Trophoblast cell (in vitro differentiated cells and primary cell): ENCODE results near the gene ADAM30.

ENCODE experiments used
- DNase-seq, 2 donors: peaks; one replicate each; pipeline ENCODE4 v3.0.0-alpha.2; 2016
- H2AFZ ChIP-seq: 2 replicates; pipeline ENCODE4 v1.6.1; 2013; ENCODE audit warnings: low read length, moderate library complexity, mild to moderate bottlenecking; ENCODE audit not compliant: insufficient read depth, poor library complexity
- H2AK5ac ChIP-seq: 2 replicates; pipeline ENCODE4 v1.6.1; 2013; ENCODE audit warnings: mild to moderate bottlenecking, low read length
- H2BK120ac ChIP-seq: 2 replicates; pipeline ENCODE4 v1.6.1; 2013; ENCODE audit warnings: low read length, mild to moderate bottlenecking, moderate library complexity; ENCODE audit not compliant: insufficient read depth, poor library complexity
- H2BK12ac ChIP-seq: 2 replicates; pipeline ENCODE4 v1.6.1; 2013; ENCODE audit warnings: mild to moderate bottlenecking, low read length, moderate library complexity
- H2BK5ac ChIP-seq: 2 replicates; pipeline ENCODE4 v1.6.1; 2013; ENCODE audit warnings: low read length, low read depth, moderate library complexity, mild to moderate bottlenecking; ENCODE audit not compliant: poor library complexity
- H3K14ac ChIP-seq: 2 replicates; pipeline ENCODE4 v1.6.1; 2013; ENCODE audit warnings: mild to moderate bottlenecking, low read length
- H3K18ac ChIP-seq: 2 replicates; pipeline ENCODE4 v1.6.1; 2013; ENCODE audit warnings: mild to moderate bottlenecking, low read length
- H3K23ac ChIP-seq: 2 replicates; pipeline ENCODE4 v1.6.1; 2013; ENCODE audit warnings: low read length
- H3K27ac ChIP-seq: 2 replicates; pipeline ENCODE4 v1.5.1; 2013; ENCODE audit warnings: low read depth, mild to moderate bottlenecking, inconsistent platforms, low read length, moderate library complexity
- H3K27me3 ChIP-seq: 2 replicates; pipeline ENCODE4 v1.6.1; 2013; ENCODE audit warnings: inconsistent platforms, mild to moderate bottlenecking, low read length, moderate library complexity; ENCODE audit not compliant: insufficient read depth
- H3K36me3 ChIP-seq, 2 experiments: 1 replicate in 1 of 2; 2 replicates in 1 of 2; pipeline ENCODE4 v1.6.1; 2013; ENCODE audit warnings: low read length in 2 of 2, mild to moderate bottlenecking in 2 of 2, moderate library complexity in 1 of 2; ENCODE audit not compliant: insufficient read depth in 2 of 2, control insufficient read depth in 1 of 2
- H3K4ac ChIP-seq: 2 replicates; pipeline ENCODE4 v1.6.1; 2013; ENCODE audit warnings: low read depth, mild to moderate bottlenecking, low read length, moderate library complexity
- H3K4me1 ChIP-seq, 2 experiments: 1 replicate in 1 of 2; 2 replicates in 1 of 2; pipeline ENCODE4 v1.6.1; 2013; ENCODE audit warnings: low read length in 2 of 2, mild to moderate bottlenecking in 2 of 2, moderate library complexity in 1 of 2; ENCODE audit not compliant: insufficient read depth in 2 of 2, control insufficient read depth in 1 of 2
- H3K4me2 ChIP-seq: 2 replicates; pipeline ENCODE4 v1.6.1; 2013; ENCODE audit warnings: inconsistent platforms, mild to moderate bottlenecking, low read length, moderate library complexity
- H3K4me3 ChIP-seq: 2 replicates; pipeline ENCODE4 v1.5.1; 2013; ENCODE audit warnings: mild to moderate bottlenecking, low read depth, low read length, inconsistent platforms
- H3K79me1 ChIP-seq: one replicate; pipeline ENCODE4 v1.6.1; 2013; ENCODE audit warnings: low read length
- H3K79me2 ChIP-seq: 2 replicates; pipeline ENCODE4 v1.6.1; 2013; ENCODE audit warnings: low read length, mild to moderate bottlenecking; ENCODE audit not compliant: control insufficient read depth, insufficient read depth, poor library complexity
- H3K9ac ChIP-seq: 2 replicates; pipeline ENCODE4 v1.6.1; 2013; ENCODE audit warnings: mild to moderate bottlenecking, low read length
- H3K9me3 ChIP-seq: 2 replicates; pipeline ENCODE4 v1.6.1; 2013; ENCODE audit warnings: low read depth, mild to moderate bottlenecking, control low read depth, inconsistent platforms, low read length; ENCODE audit not compliant: insufficient read depth
- H4K12ac ChIP-seq: 2 replicates; pipeline ENCODE4 v1.6.1; 2013; ENCODE audit warnings: low read depth, mild to moderate bottlenecking, low read length, moderate library complexity
- H4K8ac ChIP-seq: 2 replicates; pipeline ENCODE4 v1.6.1; 2013; ENCODE audit warnings: low read depth, mild to moderate bottlenecking, low read length, moderate library complexity
- H4K91ac ChIP-seq: one replicate; pipeline ENCODE4 v1.6.1; 2013; ENCODE audit warnings: low read depth, mild to moderate bottlenecking, low read length, moderate library complexity
- WGBS: extraction: QIAGEN DNeasy Blood & Tissue Kit; methylation state at CpG from one replicate; pipeline ENCODE4 v1.1.7; 2013; ENCODE audit warnings: missing lambda C conversion rate; ENCODE audit not compliant: insufficient read length, insufficient coverage; ENCODE audit errors: extremely low coverage; 5-methylcytosine and 5-hydroxymethylcytosine counted together

Gene ADAM30

DNA sequence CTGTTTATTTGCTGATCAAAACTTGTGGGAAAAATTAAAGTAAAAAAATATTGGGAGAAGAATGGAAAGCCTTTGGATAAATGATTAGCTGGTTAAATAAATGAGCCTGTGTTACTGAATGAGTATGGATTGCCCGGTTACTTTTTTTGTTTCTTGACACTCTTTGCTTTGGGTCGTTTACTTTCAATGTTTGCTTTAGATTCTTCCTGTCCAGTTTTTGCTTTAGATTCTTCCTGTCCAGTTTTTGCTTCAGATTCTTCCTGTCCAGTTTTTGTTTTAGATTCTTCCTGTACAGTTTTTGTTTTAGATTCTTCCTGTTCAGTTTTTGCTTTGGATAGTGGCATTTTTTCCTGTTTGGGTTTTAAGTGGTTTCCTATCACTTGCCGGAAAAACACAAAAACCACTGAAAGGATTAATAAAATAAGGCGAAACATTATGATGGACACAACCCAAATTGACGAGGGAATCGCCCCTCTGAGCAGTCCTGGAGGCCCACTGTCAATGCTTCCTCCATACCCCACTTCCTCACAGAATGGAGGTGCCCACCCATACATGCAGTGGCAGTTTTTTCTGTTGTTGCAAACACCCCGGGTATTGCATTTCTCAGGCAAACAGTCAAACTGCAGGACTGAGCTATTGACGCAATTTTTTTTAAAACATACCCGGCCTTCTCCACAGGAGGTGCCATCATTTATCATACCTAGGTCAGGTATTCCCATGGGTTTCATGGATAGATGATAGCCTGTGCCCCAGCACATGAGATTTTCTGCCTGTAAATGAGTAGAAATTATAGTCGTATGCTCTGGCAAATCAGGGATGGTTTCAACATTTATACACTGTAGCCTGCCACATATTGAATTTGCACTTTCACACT lies 2.3 kb downstream of the ADAM30 start:
- no peak overlapping the region for H3K23ac ChIP-seq
- H4K91ac ChIP-seq, result no peak overlapping the region
- no peak overlapping the region for H4K8ac ChIP-seq
- DNase-seq, result no peak
- H2BK120ac ChIP-seq, result no peak overlapping the region
- H3K4me1 ChIP-seq, result no peaks in the 10 kb centered on the region
- no peak overlapping the region for H3K27ac ChIP-seq
- H3K4me2 ChIP-seq, result no peak overlapping the region
- no peak overlapping the region for H2AFZ ChIP-seq
- no peak overlapping the region for H4K12ac ChIP-seq
- H2BK12ac ChIP-seq, result no peak overlapping the region
- no peak overlapping the region for H3K4me3 ChIP-seq
- no peaks in the 10 kb centered on the region for H3K36me3 ChIP-seq
- no peak overlapping the region for H3K4ac ChIP-seq
- H3K27me3 ChIP-seq, result no peaks in the 10 kb centered on the region
- H3K9me3 ChIP-seq, result no peaks in the 10 kb centered on the region
- no CpG with 5 or more reads among the region's 10 CpGs for WGBS
- no peak overlapping the region for H3K9ac ChIP-seq
- no peaks in the 10 kb centered on the region for H3K79me2 ChIP-seq
- H2AK5ac ChIP-seq, result no peak overlapping the region
- no peak overlapping the region for H3K14ac ChIP-seq
- H3K18ac ChIP-seq, result no peak overlapping the region
- no peak overlapping the region for H2BK5ac ChIP-seq
- H3K79me1 ChIP-seq, result no peaks in the 10 kb centered on the region

DNA sequence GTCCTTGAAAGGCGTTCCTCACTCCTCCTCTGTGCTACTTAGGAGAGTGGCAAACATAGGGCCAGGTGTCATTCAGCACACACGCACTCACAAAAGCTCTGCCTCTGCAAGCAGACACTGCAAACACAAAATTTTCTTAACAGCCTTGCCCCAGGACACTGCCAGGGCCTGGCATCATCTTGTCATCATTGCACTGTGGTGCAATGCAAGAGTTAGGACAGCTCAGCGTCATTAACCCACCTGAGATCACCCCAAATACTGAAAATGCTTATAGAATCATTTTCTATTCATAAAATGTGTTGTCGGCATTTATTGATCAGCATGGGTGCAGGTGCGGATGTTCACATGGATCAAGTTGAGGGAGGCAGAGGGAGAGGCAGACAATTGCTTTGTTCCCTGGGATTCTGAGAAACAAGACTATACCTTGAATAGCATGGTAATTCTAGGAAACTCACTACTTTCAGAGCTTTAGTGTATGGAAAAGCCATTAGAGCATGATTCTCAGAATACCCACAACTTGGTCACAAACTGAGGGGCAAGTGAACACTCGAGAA lies 3.0 kb downstream of the ADAM30 start:
- Histone ChIP-seq H3K14ac (no peak overlapping the region), H3K4me2 (no peak overlapping the region), H3K9me3 (no peaks in the 10 kb centered on the region), H3K18ac (no peak overlapping the region), H3K4me1 (no peaks in the 10 kb centered on the region), H2BK5ac (no peak overlapping the region), H2AK5ac (no peak overlapping the region), H2BK120ac (no peak overlapping the region), H4K91ac (no peak overlapping the region), H2BK12ac (no peak overlapping the region), H3K79me1 (no peaks in the 10 kb centered on the region), H3K79me2 (no peaks in the 10 kb centered on the region), H3K9ac (no peak overlapping the region), H4K8ac (no peak overlapping the region), H4K12ac (no peak overlapping the region), H3K27ac (no peak overlapping the region), H3K4ac (no peak overlapping the region), H2AFZ (no peak overlapping the region), H3K23ac (no peak overlapping the region), H3K4me3 (peak overlapping the region; percentile 20), H3K36me3 (no peaks in the 10 kb centered on the region), H3K27me3 (no peaks in the 10 kb centered on the region)
- DNase-seq, result no peak
- no CpG with 5 or more reads among the region's 6 CpGs for WGBS

DNA sequence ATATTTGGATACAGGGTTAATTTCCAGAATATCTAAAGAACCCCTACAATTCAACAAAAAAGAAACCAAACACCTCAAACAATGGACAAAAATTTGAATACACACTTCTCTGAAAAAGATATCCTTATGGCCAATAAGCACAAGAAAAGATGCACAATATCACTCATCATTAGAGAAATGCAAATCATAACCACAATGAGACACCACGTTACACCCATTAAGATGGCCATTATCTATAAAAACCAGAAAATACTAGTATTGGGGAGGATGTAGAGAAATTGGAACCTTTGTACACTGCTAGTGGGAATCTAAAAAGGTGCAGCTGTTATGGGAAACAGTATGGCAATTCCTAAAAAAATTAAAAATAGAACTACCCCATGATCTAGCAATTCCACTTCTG lies 4.9 kb downstream of the ADAM30 start:
- no peak overlapping the region for H2BK5ac ChIP-seq
- H3K4ac ChIP-seq, result no peak overlapping the region
- H3K23ac ChIP-seq, result no peak overlapping the region
- no peak overlapping the region for H3K9ac ChIP-seq
- no peak overlapping the region for H2AK5ac ChIP-seq
- no peaks in the 10 kb centered on the region for H3K4me1 ChIP-seq
- no peaks in the 10 kb centered on the region for H3K27me3 ChIP-seq
- H4K8ac ChIP-seq, result no peak overlapping the region
- H3K79me2 ChIP-seq, result no peaks in the 10 kb centered on the region
- no peak overlapping the region for H3K4me3 ChIP-seq
- no peak for DNase-seq
- H3K14ac ChIP-seq, result no peak overlapping the region
- no peak overlapping the region for H2BK12ac ChIP-seq
- H3K36me3 ChIP-seq, result no peaks in the 10 kb centered on the region
- H2BK120ac ChIP-seq, result no peak overlapping the region
- H3K27ac ChIP-seq, result no peak overlapping the region
- no peak overlapping the region for H2AFZ ChIP-seq
- no peak overlapping the region for H3K18ac ChIP-seq
- no peaks in the 10 kb centered on the region for H3K79me1 ChIP-seq
- H4K91ac ChIP-seq, result no peak overlapping the region
- no peak overlapping the region for H4K12ac ChIP-seq
- no CpG with 5 or more reads among the region's 1 CpG for WGBS
- H3K9me3 ChIP-seq, result no peaks in the 10 kb centered on the region
- H3K4me2 ChIP-seq, result no peak overlapping the region

DNA sequence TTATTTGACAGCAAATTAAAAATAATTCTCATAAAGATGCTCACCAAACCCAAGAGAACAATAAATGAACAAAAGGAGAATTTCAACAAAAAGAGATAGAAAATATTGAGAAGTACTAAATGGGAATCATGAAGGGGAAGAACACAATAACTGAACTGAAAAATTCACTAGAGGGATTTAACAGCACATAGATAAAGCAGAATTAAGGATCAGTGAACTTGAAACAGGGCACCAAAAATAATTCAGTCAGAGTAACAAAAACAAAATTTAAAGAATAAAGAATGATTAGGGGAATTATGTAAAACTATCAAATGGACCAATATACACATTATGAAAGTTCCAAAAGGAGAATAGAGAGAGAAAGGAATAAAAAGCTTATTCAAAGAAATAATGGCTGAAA lies 7.8 kb downstream of the ADAM30 start:
- Histone ChIP-seq H3K4me2 (no peak overlapping the region), H3K79me2 (no peaks in the 10 kb centered on the region), H2BK12ac (no peak overlapping the region), H4K91ac (no peak overlapping the region), H3K4me3 (no peak overlapping the region), H3K27me3 (no peaks in the 10 kb centered on the region), H3K9me3 (no peaks in the 10 kb centered on the region), H3K23ac (no peak overlapping the region), H3K18ac (no peak overlapping the region), H4K12ac (no peak overlapping the region), H3K79me1 (no peaks in the 10 kb centered on the region), H3K9ac (no peak overlapping the region), H2AK5ac (no peak overlapping the region), H2BK120ac (no peak overlapping the region), H3K4me1 (no peaks in the 10 kb centered on the region), H2AFZ (no peak overlapping the region), H2BK5ac (no peak overlapping the region), H3K4ac (no peak overlapping the region), H3K36me3 (no peaks in the 10 kb centered on the region), H4K8ac (no peak overlapping the region), H3K27ac (no peak overlapping the region), H3K14ac (no peak overlapping the region)
- no peak for DNase-seq
